GM23338 (cell line): ENCODE data around the gene NTPCR. TPM values are rescaled to one million over a fixed set of nuclear protein-coding genes. Genes with fewer than 3 reads are reported as not detected.

Source experiments
- ATAC-seq: fragments of 200-7000 bp; cut with Tn5 transposase; 3 replicates; pipeline ENCODE4 v1.9.1; 2020
- DNase-seq: peaks from one replicate; pipeline ENCODE4 v3.0.0-alpha.2; 2015; ENCODE audit warnings: low spot score
- H2AFZ ChIP-seq: fragments of 200-600 bp; sonication (generic); 2 replicates; pipeline ENCODE4 v1.8.0; 2016; ENCODE audit warnings: antibody characterized with exemption, mild to moderate bottlenecking, moderate library complexity
- H3F3A ChIP-seq: fragments of 200-600 bp; sonication (generic); replicated peaks from 2 replicates; pipeline ENCODE4 v1.8.0; 2017; ENCODE audit warnings: antibody characterized with exemption, mixed run types, low read depth
- H3K27ac ChIP-seq: fragments of 200-600 bp; sonication (generic); 2 replicates; pipeline ENCODE4 v1.6.1; 2016; ENCODE audit warnings: low read depth
- H3K27me3 ChIP-seq: fragments of 200-600 bp; sonication (generic); 2 replicates; pipeline ENCODE4 v1.8.0; 2016; ENCODE audit warnings: mild to moderate bottlenecking, mixed run types, moderate library complexity; ENCODE audit not compliant: insufficient read depth
- H3K36me3 ChIP-seq: fragments of 200-600 bp; sonication (generic); 2 replicates; pipeline ENCODE4 v1.8.0; 2016; ENCODE audit warnings: mild to moderate bottlenecking; ENCODE audit not compliant: insufficient read depth
- H3K4me1 ChIP-seq: fragments of 200-600 bp; sonication (generic); 2 replicates; pipeline ENCODE4 v1.8.0; 2016; ENCODE audit warnings: mild to moderate bottlenecking, moderate library complexity; ENCODE audit not compliant: insufficient read depth
- H3K4me2 ChIP-seq: fragments of 200-600 bp; sonication (generic); 2 replicates; pipeline ENCODE4 v1.7.1; 2017; ENCODE audit warnings: mixed run types
- H3K4me3 ChIP-seq: fragments of 200-600 bp; sonication (generic); 2 replicates; pipeline ENCODE4 v1.6.1; 2016; ENCODE audit warnings: mixed run types
- H3K79me2 ChIP-seq: fragments of 200-600 bp; sonication (generic); replicated peaks from 2 replicates; pipeline ENCODE4 v1.8.0; 2017; ENCODE audit warnings: mild to moderate bottlenecking; ENCODE audit not compliant: insufficient read depth
- H3K9me2 ChIP-seq: fragments of 200-600 bp; sonication (generic); 2 replicates; pipeline ENCODE4 v1.8.0; 2017; ENCODE audit not compliant: insufficient read depth
- H4K20me1 ChIP-seq: fragments of 200-600 bp; sonication (generic); replicated peaks from 2 replicates; pipeline ENCODE4 v1.8.0; 2017; ENCODE audit warnings: mild to moderate bottlenecking; ENCODE audit not compliant: insufficient read depth
- H3K27ac Mint-ChIP-seq: 2 replicates; pipeline ENCODE4 v1.8.0; 2020; ENCODE audit warnings: inconsistent platforms, mild to moderate bottlenecking, moderate library complexity, mixed read lengths
- H3K27me3 Mint-ChIP-seq: 3 replicates; pipeline ENCODE4 v1.8.0; 2022; ENCODE audit warnings: low read depth, mild to moderate bottlenecking, moderate library complexity, mixed read lengths, inconsistent platforms; ENCODE audit not compliant: insufficient read depth, poor library complexity
- H3K36me3 Mint-ChIP-seq: 3 replicates; pipeline ENCODE4 v1.8.0; 2021; ENCODE audit warnings: low read depth, mild to moderate bottlenecking, inconsistent platforms, moderate library complexity, mixed read lengths
- H3K4me1 Mint-ChIP-seq: 3 replicates; pipeline ENCODE4 v1.8.0; 2020; ENCODE audit warnings: mild to moderate bottlenecking, inconsistent platforms, mixed read lengths
- H3K4me3 Mint-ChIP-seq: 3 replicates; pipeline ENCODE4 v1.8.0; 2021; ENCODE audit warnings: moderate library complexity, mild to moderate bottlenecking, inconsistent platforms, mixed read lengths
- H3K9me3 Mint-ChIP-seq: 3 replicates; pipeline ENCODE4 v1.8.0; 2020; ENCODE audit warnings: moderate library complexity, mild to moderate bottlenecking, inconsistent platforms, mixed read lengths
- CREB1 ChIP-seq: fragments of 250-450 bp; sonication (Bioruptor Pico); IDR thresholded peaks from 2 replicates; pipeline ENCODE4 v1.5.0; 2020; ENCODE audit warnings: low read depth, mild to moderate bottlenecking, moderate library complexity
- CTCF ChIP-seq, 2 experiments: fragments of 200-600 bp in 1 of 2; sonication (generic) in 1 of 2; conservative IDR thresholded peaks; 2 replicates each; pipeline versions ENCODE4 v1.5.1 to v1.6.1; 2016 to 2017; ENCODE audit warnings: antibody characterized with exemption in 2 of 2, low read depth in 2 of 2, mild to moderate bottlenecking in 2 of 2, moderate library complexity in 1 of 2
- ETS1 ChIP-seq: IDR thresholded peaks from 2 replicates; pipeline ENCODE4 v1.6.1; 2016; ENCODE audit warnings: antibody characterized with exemption
- EZH2 ChIP-seq: fragments of 200-600 bp; sonication (generic); IDR thresholded peaks from one replicate; pipeline ENCODE4 v1.8.0; 2017; ENCODE audit warnings: antibody characterized with exemption, mild to moderate bottlenecking, low read depth; ENCODE audit not compliant: unreplicated experiment
- EZH2phosphoT487 ChIP-seq: fragments of 200-600 bp; sonication (generic); IDR thresholded peaks from one replicate; pipeline ENCODE4 v1.8.1; 2018; ENCODE audit warnings: antibody characterized with exemption; ENCODE audit not compliant: unreplicated experiment
- NANOG ChIP-seq: IDR thresholded peaks from 2 replicates; pipeline ENCODE4 v1.6.1; 2016; ENCODE audit warnings: antibody characterized with exemption, borderline replicate concordance
- POLR2AphosphoS5 ChIP-seq: IDR thresholded peaks from 2 replicates; pipeline ENCODE4 v1.6.1; 2016; ENCODE audit warnings: antibody characterized with exemption, low read depth
- STAT1 ChIP-seq: IDR thresholded peaks from one replicate; pipeline ENCODE4 v1.6.1; 2016; ENCODE audit warnings: antibody characterized with exemption; ENCODE audit not compliant: unreplicated experiment
- ZNF114 ChIP-seq: fragments of 250-450 bp; sonication (Bioruptor Pico); IDR thresholded peaks from 2 replicates; pipeline ENCODE4 v1.5.0; 2020; ENCODE audit warnings: mild to moderate bottlenecking, moderate library complexity
- ZNF331 ChIP-seq: fragments of 250-450 bp; sonication (Bioruptor Pico); IDR thresholded peaks from 2 replicates; pipeline ENCODE4 v1.5.0; 2020; ENCODE audit warnings: low read depth, mild to moderate bottlenecking, moderate library complexity
- polyA plus RNA-seq: library from polyadenylated mRNA; unstranded; fragments of >200 nt; fragmentation: Nextera tagmentation; extraction: Ambion mirVana; gene quantifications from 2 replicates; pipeline ENCODE4 v1.2.1, GENCODE V29; 2016
- total RNA-seq: library from RNA; depleted of rRNA; stranded (reverse); fragments of >200 nt; shearing (Covaris generic); gene quantifications from 2 replicates; pipeline ENCODE4 v1.2.3, GENCODE V29; 2014
- TF ChIP-seq, protein P1 (sequence below): IDR thresholded peaks from one replicate; pipeline ENCODE4 v1.6.1; 2018; ENCODE audit warnings: antibody characterized with exemption; ENCODE audit not compliant: unreplicated experiment
- TF ChIP-seq, protein P2 (sequence below): fragments of 250-450 bp; sonication (Bioruptor Pico); IDR thresholded peaks from 2 replicates; pipeline ENCODE4 v1.5.0; 2020; ENCODE audit warnings: mild to moderate bottlenecking, moderate library complexity

The NTPCR gene
- total and polyA plus RNA-seq, 2 experiments from 2014 or later: 64.1 to 150 TPM

GRCh38 chr1:232958067-232958466 lies 7.7 kb downstream of the NTPCR start:
- Mint-ChIP-seq H3K9me3 (peaks cover 6% of the 10 kb centered on the region), H3K4me1 (peaks cover 14% of the 10 kb centered on the region), H3K27me3 (peaks cover 3% of the 10 kb centered on the region), H3K27ac (no peak overlapping the region), H3K36me3 (peaks cover 51% of the 10 kb centered on the region), H3K4me3 (no peak overlapping the region)
- Histone ChIP-seq H3K79me2 (peaks cover 77% of the 10 kb centered on the region), H3K27ac (no peak overlapping the region), H2AFZ (no peak overlapping the region), H3K4me1 (peaks cover 7% of the 10 kb centered on the region), H4K20me1 (peaks cover 11% of the 10 kb centered on the region; the same call in 1 of the 2 replicates), H3K4me2 (no peak overlapping the region), H3K9me2 (no peaks in the 10 kb centered on the region), H3K4me3 (no peak overlapping the region), H3K36me3 (peaks cover 33% of the 10 kb centered on the region), H3K27me3 (no peaks in the 10 kb centered on the region), H3F3A (no peaks in the 10 kb centered on the region)
- ATAC-seq (no peak), DNase-seq (no peak)
- TF ChIP-seq ETS1 (no peak), STAT1 (no peak), ZNF114 (CRISPR knock-in tag) (no peak), POLR2AphosphoS5 (no peak), NANOG (no peak), EZH2 (no peak), ZNF331 (no peak), CTCF (conservative IDR thresholded peaks at IDR 0.05; ENCODE audit: low read depth in 2 of 2) (no peak), EZH2phosphoT487 (no peak), CREB1 (no peak)
- TF ChIP-seq, protein P1, sequence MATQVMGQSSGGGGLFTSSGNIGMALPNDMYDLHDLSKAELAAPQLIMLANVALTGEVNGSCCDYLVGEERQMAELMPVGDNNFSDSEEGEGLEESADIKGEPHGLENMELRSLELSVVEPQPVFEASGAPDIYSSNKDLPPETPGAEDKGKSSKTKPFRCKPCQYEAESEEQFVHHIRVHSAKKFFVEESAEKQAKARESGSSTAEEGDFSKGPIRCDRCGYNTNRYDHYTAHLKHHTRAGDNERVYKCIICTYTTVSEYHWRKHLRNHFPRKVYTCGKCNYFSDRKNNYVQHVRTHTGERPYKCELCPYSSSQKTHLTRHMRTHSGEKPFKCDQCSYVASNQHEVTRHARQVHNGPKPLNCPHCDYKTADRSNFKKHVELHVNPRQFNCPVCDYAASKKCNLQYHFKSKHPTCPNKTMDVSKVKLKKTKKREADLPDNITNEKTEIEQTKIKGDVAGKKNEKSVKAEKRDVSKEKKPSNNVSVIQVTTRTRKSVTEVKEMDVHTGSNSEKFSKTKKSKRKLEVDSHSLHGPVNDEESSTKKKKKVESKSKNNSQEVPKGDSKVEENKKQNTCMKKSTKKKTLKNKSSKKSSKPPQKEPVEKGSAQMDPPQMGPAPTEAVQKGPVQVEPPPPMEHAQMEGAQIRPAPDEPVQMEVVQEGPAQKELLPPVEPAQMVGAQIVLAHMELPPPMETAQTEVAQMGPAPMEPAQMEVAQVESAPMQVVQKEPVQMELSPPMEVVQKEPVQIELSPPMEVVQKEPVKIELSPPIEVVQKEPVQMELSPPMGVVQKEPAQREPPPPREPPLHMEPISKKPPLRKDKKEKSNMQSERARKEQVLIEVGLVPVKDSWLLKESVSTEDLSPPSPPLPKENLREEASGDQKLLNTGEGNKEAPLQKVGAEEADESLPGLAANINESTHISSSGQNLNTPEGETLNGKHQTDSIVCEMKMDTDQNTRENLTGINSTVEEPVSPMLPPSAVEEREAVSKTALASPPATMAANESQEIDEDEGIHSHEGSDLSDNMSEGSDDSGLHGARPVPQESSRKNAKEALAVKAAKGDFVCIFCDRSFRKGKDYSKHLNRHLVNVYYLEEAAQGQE: no peak
- TF ChIP-seq, protein P2, sequence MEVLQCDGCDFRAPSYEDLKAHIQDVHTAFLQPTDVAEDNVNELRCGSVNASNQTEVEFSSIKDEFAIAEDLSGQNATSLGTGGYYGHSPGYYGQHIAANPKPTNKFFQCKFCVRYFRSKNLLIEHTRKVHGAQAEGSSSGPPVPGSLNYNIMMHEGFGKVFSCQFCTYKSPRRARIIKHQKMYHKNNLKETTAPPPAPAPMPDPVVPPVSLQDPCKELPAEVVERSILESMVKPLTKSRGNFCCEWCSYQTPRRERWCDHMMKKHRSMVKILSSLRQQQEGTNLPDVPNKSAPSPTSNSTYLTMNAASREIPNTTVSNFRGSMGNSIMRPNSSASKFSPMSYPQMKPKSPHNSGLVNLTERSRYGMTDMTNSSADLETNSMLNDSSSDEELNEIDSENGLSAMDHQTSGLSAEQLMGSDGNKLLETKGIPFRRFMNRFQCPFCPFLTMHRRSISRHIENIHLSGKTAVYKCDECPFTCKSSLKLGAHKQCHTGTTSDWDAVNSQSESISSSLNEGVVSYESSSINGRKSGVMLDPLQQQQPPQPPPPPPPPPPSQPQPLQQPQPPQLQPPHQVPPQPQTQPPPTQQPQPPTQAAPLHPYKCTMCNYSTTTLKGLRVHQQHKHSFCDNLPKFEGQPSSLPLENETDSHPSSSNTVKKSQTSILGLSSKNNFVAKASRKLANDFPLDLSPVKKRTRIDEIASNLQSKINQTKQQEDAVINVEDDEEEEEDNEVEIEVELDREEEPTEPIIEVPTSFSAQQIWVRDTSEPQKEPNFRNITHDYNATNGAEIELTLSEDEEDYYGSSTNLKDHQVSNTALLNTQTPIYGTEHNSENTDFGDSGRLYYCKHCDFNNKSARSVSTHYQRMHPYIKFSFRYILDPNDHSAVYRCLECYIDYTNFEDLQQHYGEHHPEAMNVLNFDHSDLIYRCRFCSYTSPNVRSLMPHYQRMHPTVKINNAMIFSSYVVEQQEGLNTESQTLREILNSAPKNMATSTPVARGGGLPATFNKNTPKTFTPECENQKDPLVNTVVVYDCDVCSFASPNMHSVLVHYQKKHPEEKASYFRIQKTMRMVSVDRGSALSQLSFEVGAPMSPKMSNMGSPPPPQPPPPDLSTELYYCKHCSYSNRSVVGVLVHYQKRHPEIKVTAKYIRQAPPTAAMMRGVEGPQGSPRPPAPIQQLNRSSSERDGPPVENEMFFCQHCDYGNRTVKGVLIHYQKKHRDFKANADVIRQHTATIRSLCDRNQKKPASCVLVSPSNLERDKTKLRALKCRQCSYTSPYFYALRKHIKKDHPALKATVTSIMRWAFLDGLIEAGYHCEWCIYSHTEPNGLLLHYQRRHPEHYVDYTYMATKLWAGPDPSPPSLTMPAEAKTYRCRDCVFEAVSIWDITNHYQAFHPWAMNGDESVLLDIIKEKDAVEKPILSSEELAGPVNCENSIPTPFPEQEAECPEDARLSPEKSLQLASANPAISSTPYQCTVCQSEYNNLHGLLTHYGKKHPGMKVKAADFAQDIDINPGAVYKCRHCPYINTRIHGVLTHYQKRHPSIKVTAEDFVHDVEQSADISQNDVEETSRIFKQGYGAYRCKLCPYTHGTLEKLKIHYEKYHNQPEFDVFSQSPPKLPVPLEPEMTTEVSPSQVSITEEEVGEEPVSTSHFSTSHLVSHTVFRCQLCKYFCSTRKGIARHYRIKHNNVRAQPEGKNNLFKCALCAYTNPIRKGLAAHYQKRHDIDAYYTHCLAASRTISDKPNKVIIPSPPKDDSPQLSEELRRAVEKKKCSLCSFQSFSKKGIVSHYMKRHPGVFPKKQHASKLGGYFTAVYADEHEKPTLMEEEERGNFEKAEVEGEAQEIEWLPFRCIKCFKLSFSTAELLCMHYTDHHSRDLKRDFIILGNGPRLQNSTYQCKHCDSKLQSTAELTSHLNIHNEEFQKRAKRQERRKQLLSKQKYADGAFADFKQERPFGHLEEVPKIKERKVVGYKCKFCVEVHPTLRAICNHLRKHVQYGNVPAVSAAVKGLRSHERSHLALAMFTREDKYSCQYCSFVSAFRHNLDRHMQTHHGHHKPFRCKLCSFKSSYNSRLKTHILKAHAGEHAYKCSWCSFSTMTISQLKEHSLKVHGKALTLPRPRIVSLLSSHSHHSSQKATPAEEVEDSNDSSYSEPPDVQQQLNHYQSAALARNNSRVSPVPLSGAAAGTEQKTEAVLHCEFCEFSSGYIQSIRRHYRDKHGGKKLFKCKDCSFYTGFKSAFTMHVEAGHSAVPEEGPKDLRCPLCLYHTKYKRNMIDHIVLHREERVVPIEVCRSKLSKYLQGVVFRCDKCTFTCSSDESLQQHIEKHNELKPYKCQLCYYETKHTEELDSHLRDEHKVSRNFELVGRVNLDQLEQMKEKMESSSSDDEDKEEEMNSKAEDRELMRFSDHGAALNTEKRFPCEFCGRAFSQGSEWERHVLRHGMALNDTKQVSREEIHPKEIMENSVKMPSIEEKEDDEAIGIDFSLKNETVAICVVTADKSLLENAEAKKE (CRISPR knock-in tag): no peak
